GM12874 (cell line): Measurements from ENCODE around the gene MAN1C1.
A peak's percentile ranks its signal among the peaks of the same experiment; 100 is the strongest.

Experiments used
- TF ChIP-seq, protein P1 (sequence below): IDR thresholded peaks from 2 replicates; pipeline ENCODE4 v1.5.1; 2011; ENCODE audit warnings: low read depth, mild to moderate bottlenecking, control low read depth, low read length, moderate library complexity; ENCODE audit not compliant: insufficient read depth

MAN1C1 gene

GRCh38 chr1:25700144-25700523 lies 83.5 kb downstream of the MAN1C1 start:
- TF ChIP-seq, protein P1, sequence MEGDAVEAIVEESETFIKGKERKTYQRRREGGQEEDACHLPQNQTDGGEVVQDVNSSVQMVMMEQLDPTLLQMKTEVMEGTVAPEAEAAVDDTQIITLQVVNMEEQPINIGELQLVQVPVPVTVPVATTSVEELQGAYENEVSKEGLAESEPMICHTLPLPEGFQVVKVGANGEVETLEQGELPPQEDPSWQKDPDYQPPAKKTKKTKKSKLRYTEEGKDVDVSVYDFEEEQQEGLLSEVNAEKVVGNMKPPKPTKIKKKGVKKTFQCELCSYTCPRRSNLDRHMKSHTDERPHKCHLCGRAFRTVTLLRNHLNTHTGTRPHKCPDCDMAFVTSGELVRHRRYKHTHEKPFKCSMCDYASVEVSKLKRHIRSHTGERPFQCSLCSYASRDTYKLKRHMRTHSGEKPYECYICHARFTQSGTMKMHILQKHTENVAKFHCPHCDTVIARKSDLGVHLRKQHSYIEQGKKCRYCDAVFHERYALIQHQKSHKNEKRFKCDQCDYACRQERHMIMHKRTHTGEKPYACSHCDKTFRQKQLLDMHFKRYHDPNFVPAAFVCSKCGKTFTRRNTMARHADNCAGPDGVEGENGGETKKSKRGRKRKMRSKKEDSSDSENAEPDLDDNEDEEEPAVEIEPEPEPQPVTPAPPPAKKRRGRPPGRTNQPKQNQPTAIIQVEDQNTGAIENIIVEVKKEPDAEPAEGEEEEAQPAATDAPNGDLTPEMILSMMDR = no peak

DNA sequence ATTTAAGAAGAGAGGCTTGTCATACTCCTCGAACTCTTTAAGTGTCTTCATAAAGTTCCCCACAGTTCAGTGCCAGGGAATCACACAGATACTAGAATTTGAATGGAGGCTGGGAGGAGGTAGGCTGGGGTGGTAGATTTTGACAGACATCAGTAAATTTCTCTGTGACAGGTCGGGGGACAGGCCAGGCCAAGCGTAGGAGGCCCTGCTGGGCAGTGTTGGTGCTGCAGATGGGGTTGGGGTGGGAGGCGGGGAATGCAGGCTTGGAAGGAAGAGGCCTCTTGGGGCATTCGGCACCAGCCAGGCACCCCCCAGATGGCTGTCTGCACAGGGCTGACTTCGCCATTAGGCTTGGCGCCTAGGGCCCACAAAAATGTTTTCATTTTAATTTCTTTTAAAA lies 84.0 kb downstream of the MAN1C1 start:
- TF ChIP-seq, protein P1 = 0 out of 2 replicates have a peak, but pooled peaks have one; percentile 14

GRCh38 chr1:25701030-25701785 lies 84.6 kb downstream of the MAN1C1 start:
- TF ChIP-seq, protein P1 = no peak

DNA sequence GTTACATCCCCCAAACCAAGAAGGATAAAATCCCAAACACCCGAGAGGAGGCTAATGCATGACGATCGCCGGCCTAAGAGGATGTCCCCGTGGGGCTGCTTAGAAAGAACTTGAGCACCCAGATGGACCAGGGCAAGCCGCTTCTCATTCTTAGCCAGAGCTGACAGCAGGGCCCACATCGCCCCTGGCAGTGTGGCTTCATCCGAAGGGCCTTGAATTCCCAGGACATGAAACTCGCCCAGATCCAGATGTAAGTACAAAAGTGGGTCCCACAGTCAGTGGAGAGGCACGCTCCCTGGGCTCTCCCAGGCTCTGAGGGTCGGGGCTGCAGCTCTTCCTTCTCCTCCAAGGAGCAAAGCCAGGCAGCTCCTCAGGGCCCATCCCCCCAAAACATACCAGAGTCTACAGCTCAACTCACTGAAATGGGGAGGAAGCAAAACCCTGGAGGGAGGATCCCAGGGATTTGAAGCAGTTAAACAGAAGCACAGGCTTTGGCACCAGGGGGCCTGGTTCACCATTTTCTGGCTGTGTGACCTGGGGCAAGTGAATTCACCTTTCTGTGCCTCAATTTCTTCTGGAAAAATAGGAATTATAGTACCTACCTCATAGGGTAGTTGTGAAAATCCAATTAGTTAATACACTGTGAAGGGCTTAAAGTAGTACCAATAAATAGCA lies 85.6 kb downstream of the MAN1C1 start:
- TF ChIP-seq, protein P1 = no peak

DNA sequence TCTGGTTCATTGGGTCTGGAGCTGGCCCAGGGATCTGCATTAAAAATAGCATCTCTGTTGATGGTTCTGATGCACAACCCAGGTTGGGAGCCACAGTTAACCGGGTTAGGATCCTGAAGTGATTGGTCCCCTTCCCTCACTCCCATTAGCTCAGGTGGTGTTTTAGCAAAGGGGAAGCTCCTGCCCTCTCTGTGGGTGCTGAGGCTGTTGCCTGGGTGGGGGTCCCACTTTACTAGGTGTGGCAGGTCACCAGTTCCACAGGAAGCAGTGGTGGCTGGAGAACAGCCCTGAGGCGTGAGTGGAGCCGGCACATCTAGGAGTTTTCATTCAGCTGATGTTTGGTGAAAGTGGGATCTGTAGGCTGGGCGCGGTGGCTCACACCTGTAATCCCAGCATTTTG lies 86.5 kb downstream of the MAN1C1 start:
- TF ChIP-seq, protein P1 = no peak

GRCh38 chr1:25703671-25704266 lies 87.2 kb downstream of the MAN1C1 start:
- TF ChIP-seq, protein P1 = no peak

GRCh38 chr1:25704267-25704691 lies 87.7 kb downstream of the MAN1C1 start:
- TF ChIP-seq, protein P1 = no peak
